HG03025 (cell line): ENCODE results near the gene PLD5.
"Not testable (repeated sequence)": the region's sequence is repeated elsewhere in the genome, so short reads cannot be mapped to it uniquely, and the experiment has no call there.

ENCODE experiments used
- ATAC-seq: cut with Tn5 transposase; IDR thresholded peaks from one replicate; pipeline ENCODE4 v1.9.1; 2021; ENCODE audit warnings: mild to moderate bottlenecking, moderate library complexity; ENCODE audit not compliant: unreplicated experiment, low FRiP score

Gene PLD5

GRCh38 chr1:242185731-242186130, 338.8 kb downstream of the PLD5 start:
- no peak for ATAC-seq

- no peak for ATAC-seq
These were observed 339.5 kb downstream of the PLD5 start for GRCh38 chr1:242184955-242185354.

- ATAC-seq = peak; percentile 90
These were observed 344.7 kb downstream of the PLD5 start for GRCh38 chr1:242179767-242180166.

- ATAC-seq = no peak
These were observed 345.4 kb downstream of the PLD5 start for GRCh38 chr1:242178924-242179708.

GRCh38 chr1:242178436-242178835, 346.1 kb downstream of the PLD5 start:
- no peak for ATAC-seq

GRCh38 chr1:242162140-242162539, 362.4 kb downstream of the PLD5 start:
- no peak for ATAC-seq

- no peak for ATAC-seq
These were observed 377.2 kb downstream of the PLD5 start for GRCh38 chr1:242147096-242147976.

- ATAC-seq = no peak
These were observed 377.8 kb downstream of the PLD5 start for GRCh38 chr1:242146652-242147051.

- ATAC-seq = no peak
These were observed 383.7 kb downstream of the PLD5 start for GRCh38 chr1:242140836-242141235.

- no peak for ATAC-seq
These were observed 384.5 kb downstream of the PLD5 start for GRCh38 chr1:242139986-242140385.

- peak; percentile 63 for ATAC-seq
These were observed 385.1 kb downstream of the PLD5 start for GRCh38 chr1:242139442-242139841.

GRCh38 chr1:242133796-242134195, 390.7 kb downstream of the PLD5 start:
- no peak for ATAC-seq

- ATAC-seq = no peak
These were observed 391.1 kb downstream of the PLD5 start for GRCh38 chr1:242133351-242133750.

GRCh38 chr1:242132121-242132817, 392.2 kb downstream of the PLD5 start:
- ATAC-seq = no peak

GRCh38 chr1:242128951-242129502, 395.5 kb downstream of the PLD5 start:
- ATAC-seq = no peak

- no peak for ATAC-seq
These were observed 404.1 kb downstream of the PLD5 start for GRCh38 chr1:242120432-242120831.

GRCh38 chr1:242100921-242101320, 423.6 kb downstream of the PLD5 start:
- no peak for ATAC-seq

- ATAC-seq = not testable (repeated sequence)
These were observed 427.2 kb downstream of the PLD5 start for GRCh38 chr1:242097283-242097682.

- ATAC-seq = no peak
These were observed 431.4 kb downstream of the PLD5 start for GRCh38 chr1:242093116-242093515.

GRCh38 chr1:242089911-242090310, 434.6 kb downstream of the PLD5 start:
- ATAC-seq = no peak

- no peak for ATAC-seq
These were observed 435.6 kb downstream of the PLD5 start for GRCh38 chr1:242088875-242089274.
